GM19452 (cell line): ENCODE measurements around the gene TLK1.
A peak's percentile ranks its signal among the peaks of the same experiment; 100 is the strongest.
"Not testable (repeated sequence)": the region's sequence is repeated elsewhere in the genome, so short reads cannot be mapped to it uniquely, and the experiment has no call there.

Source experiments
- ATAC-seq: cut with Tn5 transposase; IDR thresholded peaks from one replicate; pipeline ENCODE4 v1.9.1; 2021; ENCODE audit not compliant: unreplicated experiment

TLK1 gene

GRCh38 chr2:171169839-171170238 is 9.1 kb upstream of the TLK1 start:
- no peak for ATAC-seq

- ATAC-seq, result no peak
Observed at GRCh38 chr2:171169333-171169732, 8.6 kb upstream of the TLK1 start.

- no peak for ATAC-seq
Observed at GRCh38 chr2:171167352-171167997, 6.8 kb upstream of the TLK1 start.

- ATAC-seq, result no peak
Observed at GRCh38 chr2:171166328-171166983, 5.8 kb upstream of the TLK1 start.

- no peak for ATAC-seq
Observed at GRCh38 chr2:171165967-171166327, 5.3 kb upstream of the TLK1 start.

- ATAC-seq, result no peak
Observed at GRCh38 chr2:171163261-171163660, 2.6 kb upstream of the TLK1 start.

- ATAC-seq, result not testable (repeated sequence)
Observed at GRCh38 chr2:171162522-171163197, 2.0 kb upstream of the TLK1 start.

GRCh38 chr2:171160956-171161740 is 455 bp upstream of the TLK1 start:
- ATAC-seq, result peak; percentile 60

- peak; percentile 6 for ATAC-seq
Observed at GRCh38 chr2:171159372-171160118, 1.1 kb downstream of the TLK1 start.

GRCh38 chr2:171158790-171159371 is 1.8 kb downstream of the TLK1 start:
- ATAC-seq, result no peak

- ATAC-seq, result no peak
Observed at GRCh38 chr2:171158036-171158789, 2.5 kb downstream of the TLK1 start.

- ATAC-seq, result no peak
Observed at GRCh38 chr2:171157109-171157500, 3.6 kb downstream of the TLK1 start.

- ATAC-seq, result no peak
Observed at GRCh38 chr2:171154348-171154747, 6.3 kb downstream of the TLK1 start.

- no peak for ATAC-seq
Observed at GRCh38 chr2:171150694-171151285, 9.9 kb downstream of the TLK1 start.

- ATAC-seq, result no peak
Observed at GRCh38 chr2:171149986-171150693, 10.6 kb downstream of the TLK1 start.

- ATAC-seq, result no peak
Observed at GRCh38 chr2:171149171-171149938, 11.3 kb downstream of the TLK1 start.

- no peak for ATAC-seq
Observed at GRCh38 chr2:171147081-171147480, 13.6 kb downstream of the TLK1 start.

GRCh38 chr2:171146633-171147032 is 14.1 kb downstream of the TLK1 start:
- no peak for ATAC-seq
